D341Med (cell line): ENCODE measurements around the gene MRPS15.

ENCODE experiments used
- DNase-seq: peaks from one replicate; pipeline ENCODE4 v3.0.0; 2012; ENCODE audit warnings: low spot score

MRPS15 gene

DNA sequence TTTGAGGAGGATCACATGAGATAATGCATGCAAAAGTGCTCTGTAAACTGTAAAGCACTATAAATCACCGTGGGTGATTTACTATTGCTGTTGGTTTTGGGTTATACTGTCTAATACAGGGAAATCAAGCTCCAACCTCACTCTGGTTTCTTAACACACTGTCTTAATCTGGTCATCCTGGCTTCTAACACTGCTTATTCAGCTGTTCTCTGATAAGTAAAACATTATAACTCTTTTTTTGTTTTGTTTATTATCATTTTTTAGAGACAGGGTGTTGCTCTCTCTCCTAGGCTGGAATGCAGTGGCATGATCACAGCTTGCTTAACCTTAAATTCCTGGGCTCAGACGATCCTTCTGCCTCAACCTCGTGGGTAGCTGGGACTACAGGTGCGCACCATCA is 44.6 kb downstream of the MRPS15 start:
- no peak for DNase-seq

DNA sequence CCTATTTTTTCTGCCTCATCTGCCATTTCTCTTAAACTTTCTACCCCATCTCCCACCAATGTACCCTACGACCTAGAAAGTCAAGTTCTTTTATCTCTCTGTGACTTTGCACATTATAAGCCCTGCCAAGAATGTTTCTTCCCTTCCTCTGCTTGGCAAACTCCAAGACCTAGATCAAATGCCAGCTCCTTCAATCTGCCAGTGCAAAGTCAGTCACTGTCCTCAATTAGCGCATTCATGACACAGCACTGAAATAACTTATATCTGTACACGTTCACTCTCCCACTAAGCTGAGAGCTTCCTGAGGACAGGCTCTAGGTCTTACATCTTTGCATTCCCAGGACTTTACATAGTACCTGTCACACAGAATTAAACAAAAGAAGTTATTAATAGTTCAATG is 45.0 kb downstream of the MRPS15 start:
- DNase-seq: no peak

DNA sequence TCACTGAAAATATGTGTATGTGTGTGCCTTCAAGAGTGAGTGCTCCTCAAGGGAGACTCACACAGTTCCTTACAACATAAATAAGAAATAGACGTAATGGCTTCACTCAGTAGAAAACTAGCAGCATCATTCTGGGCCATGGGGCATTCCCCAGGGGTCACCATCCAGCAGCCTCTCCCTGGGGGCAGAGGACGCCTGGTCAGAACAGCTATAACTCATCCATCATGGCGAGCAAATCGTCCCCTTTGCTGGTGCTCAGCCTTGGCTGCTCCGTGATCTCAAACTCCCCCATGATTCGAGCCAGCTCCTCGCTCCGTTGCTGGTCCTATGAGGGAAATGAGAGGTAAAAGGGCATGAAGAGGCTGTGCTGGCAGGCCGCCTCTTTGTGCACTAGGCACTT is 46.3 kb downstream of the MRPS15 start:
- DNase-seq: no peak

DNA sequence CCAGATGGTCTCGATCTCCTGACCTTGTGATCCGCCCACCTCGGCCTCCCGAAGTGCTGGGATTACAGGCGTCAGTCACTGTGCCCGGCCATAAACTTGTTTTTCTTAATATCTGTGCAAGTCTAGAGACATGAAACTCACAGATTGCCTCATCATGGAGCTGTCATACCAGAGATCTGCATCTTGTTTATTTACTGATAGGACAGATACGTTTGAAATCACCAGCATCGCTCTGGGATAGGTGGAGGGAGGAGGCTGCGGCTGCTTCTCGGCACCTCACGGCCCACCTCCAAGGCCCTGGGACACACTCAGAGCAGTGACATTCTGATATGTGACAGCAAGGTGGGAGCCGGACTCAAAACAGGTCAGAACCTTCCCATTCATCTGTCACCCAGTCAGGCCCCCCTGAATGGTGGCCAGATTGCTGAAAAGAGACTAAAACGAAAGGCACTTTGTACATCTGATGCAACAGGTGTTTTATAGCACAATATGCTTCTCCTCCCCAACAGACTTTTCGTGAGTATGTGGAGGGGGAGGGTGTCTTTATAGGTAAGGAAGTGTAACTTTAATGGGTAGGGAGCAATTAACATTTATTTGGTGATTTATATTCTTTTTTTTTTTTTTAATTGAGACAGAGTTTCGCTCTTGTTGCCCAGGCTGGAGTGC is 48.4 kb downstream of the MRPS15 start:
- DNase-seq: no peak

DNA sequence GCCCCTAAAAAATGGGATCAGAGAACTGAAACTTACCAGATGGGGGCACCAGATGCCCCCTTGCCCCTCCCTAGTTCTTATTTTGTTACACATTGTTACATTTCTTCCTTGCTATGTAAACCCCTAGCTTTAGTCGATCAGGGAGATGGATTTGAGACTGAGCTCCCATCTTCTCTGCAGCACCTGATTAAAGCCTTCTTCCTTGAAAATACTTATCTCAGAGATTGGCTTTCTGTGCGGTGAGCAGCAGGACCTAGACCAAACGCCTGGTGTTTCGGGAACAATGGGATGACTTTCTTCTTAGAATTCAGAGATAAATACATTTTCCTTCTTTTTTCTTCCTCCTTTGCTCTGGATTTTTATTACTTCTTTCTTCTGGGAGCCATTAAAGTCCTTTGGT is 49.8 kb downstream of the MRPS15 start:
- DNase-seq: no peak

DNA sequence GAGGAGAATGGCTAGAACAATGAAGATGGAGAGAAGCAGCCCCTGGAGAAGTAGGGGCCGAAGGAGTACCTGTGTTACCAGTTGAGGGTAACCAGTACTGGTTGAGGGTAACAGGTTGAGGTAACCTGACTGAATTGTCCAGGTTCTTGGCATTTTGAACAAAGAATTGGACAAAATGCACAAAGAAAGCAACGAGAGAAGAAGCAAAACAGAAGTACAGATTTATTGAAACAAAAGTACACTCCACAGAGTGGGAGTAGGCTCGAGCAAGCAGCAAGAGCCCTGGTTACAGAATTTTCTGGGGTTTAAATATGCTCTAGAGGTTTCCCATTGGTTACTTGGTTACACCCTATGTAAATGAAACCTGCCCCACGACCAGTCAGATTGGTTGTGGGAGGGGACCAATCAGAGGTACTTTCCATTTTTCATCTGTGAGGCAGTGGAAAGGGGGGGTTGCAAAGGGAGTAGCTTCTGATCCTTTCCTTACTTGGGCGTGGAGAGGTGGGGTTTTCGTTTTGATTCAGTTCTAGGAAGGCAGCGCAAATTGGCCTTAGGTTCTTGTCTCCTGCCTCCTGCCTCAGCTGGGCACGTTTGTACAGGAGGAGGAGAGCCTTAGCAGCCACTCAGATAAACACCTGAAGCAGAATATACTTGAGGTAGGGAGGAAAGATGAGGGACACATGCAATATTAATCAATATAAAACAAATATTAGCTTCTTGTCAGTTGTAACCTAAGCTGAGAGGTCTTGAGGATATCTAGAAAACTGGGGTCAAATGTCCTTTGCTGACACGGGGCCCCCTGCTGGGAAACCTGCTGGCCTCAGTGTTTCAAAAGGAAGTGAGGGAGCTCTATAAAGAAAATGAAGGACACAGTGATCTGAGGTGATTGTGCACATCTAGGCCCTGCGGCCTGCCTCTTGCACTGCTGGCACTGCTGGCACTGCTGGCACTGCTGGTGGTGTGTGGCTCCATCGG is 52.2 kb downstream of the MRPS15 start:
- no peak for DNase-seq

DNA sequence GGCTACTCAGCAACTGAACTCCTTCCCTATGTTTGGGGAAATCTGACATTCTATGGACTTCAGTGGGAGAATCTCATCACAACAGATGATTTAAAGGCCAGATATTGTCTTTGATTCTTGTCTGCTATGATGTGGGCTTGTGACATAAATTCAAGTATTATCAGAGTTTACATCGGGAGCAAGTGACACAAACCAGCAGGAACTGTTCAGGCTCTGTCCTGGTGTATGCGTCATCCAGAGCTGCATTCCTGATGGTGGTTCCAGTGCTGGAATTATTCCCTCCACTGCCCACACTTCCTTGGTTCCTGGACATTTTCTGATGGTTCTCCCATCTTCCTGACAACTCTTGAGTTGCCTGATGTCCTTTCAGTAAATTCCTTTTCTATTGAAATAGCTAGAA is 55.7 kb downstream of the MRPS15 start:
- DNase-seq: no peak

DNA sequence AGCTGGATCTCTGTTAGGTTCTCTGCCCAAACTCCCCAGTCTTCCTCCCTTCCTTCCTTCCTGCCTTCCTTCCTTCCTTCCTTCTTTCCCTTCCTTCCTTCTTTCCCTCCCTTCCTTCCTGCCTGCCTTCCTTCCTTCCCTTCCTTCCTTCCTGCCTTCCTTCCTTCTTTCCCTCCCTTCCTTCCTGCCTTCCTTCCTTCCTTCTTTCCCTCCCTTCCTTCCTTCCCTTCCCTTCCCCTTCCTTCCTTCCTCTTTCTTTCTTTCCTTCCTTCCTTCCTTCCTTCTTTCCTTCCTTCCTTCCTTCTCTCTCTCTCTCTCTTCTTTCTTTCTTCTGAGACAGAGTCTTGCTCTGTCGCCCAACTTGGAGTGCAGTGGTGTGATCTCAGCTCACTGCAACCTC is 57.7 kb downstream of the MRPS15 start:
- DNase-seq: no peak
